Endothelial cell of umbilical vein (primary cell): ENCODE data around the gene FYTTD1.

Experiments
- CTCF ChIP-seq, 2 donors: IDR thresholded peaks; 1 replicate in 1 of 2; 2 replicates in 1 of 2; pipeline ENCODE4 v1.5.1; 2011; ENCODE audit warnings: low read length in 2 of 2, mild to moderate bottlenecking in 2 of 2, moderate library complexity in 2 of 2, control low read depth in 1 of 2, inconsistent platforms in 1 of 2, low read depth in 1 of 2; ENCODE audit not compliant: insufficient read depth in 1 of 2; ENCODE audit errors: extremely low read depth in 1 of 2
- EZH2 ChIP-seq: IDR thresholded peaks from 2 replicates; pipeline ENCODE4 v1.6.1; 2012; ENCODE audit warnings: borderline replicate concordance, low read depth, mild to moderate bottlenecking, moderate library complexity, low read length, inconsistent platforms; ENCODE audit not compliant: severe bottlenecking
- FOS ChIP-seq: IDR thresholded peaks from 2 replicates; pipeline ENCODE4 v1.6.1; 2011; ENCODE audit warnings: mild to moderate bottlenecking, low read length, moderate library complexity, borderline replicate concordance; ENCODE audit not compliant: insufficient read depth
- POLR2A ChIP-seq: IDR thresholded peaks from 2 replicates; pipeline ENCODE4 v1.6.1; 2012; ENCODE audit warnings: low read depth, mild to moderate bottlenecking, control low read depth, low read length
- POLR2AphosphoS5 ChIP-seq: IDR thresholded peaks from 2 replicates; pipeline ENCODE4 v1.6.1; 2012; ENCODE audit warnings: low read depth, mild to moderate bottlenecking, control low read depth, low read length, moderate library complexity; ENCODE audit not compliant: insufficient read depth

GRCh38 chr3:197810901-197811300 is 61.2 kb downstream of the FYTTD1 start:
- TF ChIP-seq POLR2AphosphoS5 (no peak), CTCF (IDR thresholded peaks at IDR 0.05; ENCODE audit: extremely low read depth in 1 of 2, insufficient read depth in 1 of 2, low read depth in 1 of 2, low read length in 2 of 2) (no peak), POLR2A (no peak), EZH2 (no peak), FOS (no peak)
